ENCODE measurements around the gene IQCN. TPM values are rescaled to one million over a fixed set of nuclear protein-coding genes. Genes with fewer than 3 reads are reported as not detected.

Gene IQCN, protein sequence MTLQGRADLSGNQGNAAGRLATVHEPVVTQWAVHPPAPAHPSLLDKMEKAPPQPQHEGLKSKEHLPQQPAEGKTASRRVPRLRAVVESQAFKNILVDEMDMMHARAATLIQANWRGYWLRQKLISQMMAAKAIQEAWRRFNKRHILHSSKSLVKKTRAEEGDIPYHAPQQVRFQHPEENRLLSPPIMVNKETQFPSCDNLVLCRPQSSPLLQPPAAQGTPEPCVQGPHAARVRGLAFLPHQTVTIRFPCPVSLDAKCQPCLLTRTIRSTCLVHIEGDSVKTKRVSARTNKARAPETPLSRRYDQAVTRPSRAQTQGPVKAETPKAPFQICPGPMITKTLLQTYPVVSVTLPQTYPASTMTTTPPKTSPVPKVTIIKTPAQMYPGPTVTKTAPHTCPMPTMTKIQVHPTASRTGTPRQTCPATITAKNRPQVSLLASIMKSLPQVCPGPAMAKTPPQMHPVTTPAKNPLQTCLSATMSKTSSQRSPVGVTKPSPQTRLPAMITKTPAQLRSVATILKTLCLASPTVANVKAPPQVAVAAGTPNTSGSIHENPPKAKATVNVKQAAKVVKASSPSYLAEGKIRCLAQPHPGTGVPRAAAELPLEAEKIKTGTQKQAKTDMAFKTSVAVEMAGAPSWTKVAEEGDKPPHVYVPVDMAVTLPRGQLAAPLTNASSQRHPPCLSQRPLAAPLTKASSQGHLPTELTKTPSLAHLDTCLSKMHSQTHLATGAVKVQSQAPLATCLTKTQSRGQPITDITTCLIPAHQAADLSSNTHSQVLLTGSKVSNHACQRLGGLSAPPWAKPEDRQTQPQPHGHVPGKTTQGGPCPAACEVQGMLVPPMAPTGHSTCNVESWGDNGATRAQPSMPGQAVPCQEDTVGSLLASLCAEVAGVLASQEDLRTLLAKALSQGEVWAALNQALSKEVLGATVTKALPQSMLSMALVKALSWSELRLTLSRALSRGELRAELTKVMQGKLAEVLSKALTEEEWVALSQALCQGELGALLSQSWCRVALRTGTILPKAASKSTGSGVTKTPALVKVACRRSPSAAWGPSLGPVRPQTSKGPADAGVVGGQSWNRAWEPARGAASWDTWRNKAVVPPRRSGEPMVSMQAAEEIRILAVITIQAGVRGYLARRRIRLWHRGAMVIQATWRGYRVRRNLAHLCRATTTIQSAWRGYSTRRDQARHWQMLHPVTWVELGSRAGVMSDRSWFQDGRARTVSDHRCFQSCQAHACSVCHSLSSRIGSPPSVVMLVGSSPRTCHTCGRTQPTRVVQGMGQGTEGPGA (N-terminal part only)
- total RNA-seq, result 1 to 10 TPM in 2 of 4 donors, under 1 TPM in 2; 0.23 to 3.1 (median 0.96) TPM

- H3K27ac ChIP-seq, result peak within 1 kb of the TSS; percentile 62 to 84 (median 76)
- DNase-seq, result no peak
- intact Hi-C loops (cut with DNase I), result no loop called here
- peak within 1 kb of the TSS in 1 of 4 donors; percentile 16 for H3K4me3 ChIP-seq
- TF ChIP-seq CTCF (IDR thresholded peaks at IDR 0.05) (no peak), POLR2A (IDR thresholded peaks at IDR 0.05) (no peak)
- H3K4me1 ChIP-seq, result peaks cover 24 to 83% (median 38%) of the 10 kb centered on the region in 3 donors
- no peaks in the 10 kb centered on the region for H3K9me3 ChIP-seq
- H3K27me3 ChIP-seq, result no peaks in the 10 kb centered on the region
- peaks cover 0 to 28% (median 6%) of the 10 kb centered on the region in 3 donors for H3K36me3 ChIP-seq
- WGBS, 2 donors, result 59 to 68% methylated on average over 4 of the region's 9 CpGs
Observed at GRCh38 chr19:18274219-18274780, at the start of gene IQCN. IQCN (minus strand) TSS chr19:18274452; CDS start chr19:18269478, 4,974 bp downstream.

DNA sequence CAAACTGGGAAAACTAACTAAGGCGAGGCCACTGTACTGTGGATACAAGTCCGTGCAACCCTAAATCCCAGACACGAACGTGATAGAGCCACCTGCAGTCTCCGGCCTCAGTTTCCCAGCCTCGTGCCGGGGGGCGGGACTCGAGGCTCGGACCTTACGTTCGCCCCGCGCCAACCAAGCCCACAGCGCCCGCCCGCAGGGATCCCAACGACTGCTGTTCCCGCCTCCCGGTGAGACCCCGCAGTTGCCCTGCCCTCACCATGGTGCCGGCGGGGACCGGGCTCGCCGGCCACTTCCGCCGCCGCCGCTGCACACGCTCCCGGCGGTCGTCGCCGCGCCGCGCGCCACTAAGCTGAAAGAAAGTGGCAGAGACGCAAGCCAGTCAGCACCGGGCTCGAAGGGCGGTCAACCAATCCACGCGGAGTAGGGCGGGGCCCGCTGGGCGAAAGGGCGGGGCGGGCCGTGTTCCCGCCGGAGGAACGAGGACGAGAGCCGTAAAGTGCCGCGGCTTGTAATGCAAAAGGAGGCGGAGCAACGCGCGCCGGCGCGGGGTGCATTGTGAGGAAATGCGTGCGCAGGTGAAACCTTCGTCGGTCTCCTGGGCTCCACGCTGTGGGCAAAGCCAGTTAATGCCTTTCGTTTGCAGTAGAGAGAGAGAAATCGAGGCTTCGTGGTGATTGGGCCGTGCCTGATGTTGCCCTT, 48.7 kb upstream of the IQCN start, which contains the start of gene LSM4:
Gene LSM4, minus strand, starts transcription at position 318 of the 702 bp plus-strand sequence. Its CDS starts 56 bp downstream, at position 262.
- peak within 1 kb of the TSS; percentile 88 to 97 (median 94) for H3K27ac ChIP-seq
- peak in 3 of 4 donors; percentile 4 to 94 (median 78) for TF ChIP-seq POLR2A (IDR thresholded peaks at IDR 0.05)
- TF ChIP-seq CTCF (IDR thresholded peaks at IDR 0.05), result peak in 3 of 6 experiments; percentile 13 to 49 (median 41)
- H3K4me3 ChIP-seq, result peak within 1 kb of the TSS; percentile 56 to 85 (median 68)
- intact Hi-C loops (cut with DNase I), result loop anchor here (2.0 kb wide), 1 partner anchor 42 kb away; the partner anchor contains the start of gene JUND
- peak; percentile 94 for DNase-seq
- H3K9me3 ChIP-seq, result no peaks in the 10 kb centered on the region
- no peaks in the 10 kb centered on the region for H3K36me3 ChIP-seq
- peaks cover 35 to 62% (median 50%) of the 10 kb centered on the region in 3 donors for H3K4me1 ChIP-seq
- WGBS, 2 donors, result 1% methylated on average over 39 of the region's 75 CpGs
- no peaks in the 10 kb centered on the region for H3K27me3 ChIP-seq

- DNase-seq, result no peak
- H3K4me1 ChIP-seq, result peaks cover 35 to 65% (median 50%) of the 10 kb centered on the region in 3 donors
- 1 to 4% methylated on average over 6 to 7 of the region's 7 CpGs for WGBS, 2 donors
Observed at GRCh38 chr19:18322318-18322758, 48.1 kb upstream of the IQCN start.

GRCh38 chr19:18321734-18322102, 47.5 kb upstream of the IQCN start:
- Histone ChIP-seq H3K27me3 (no peaks in the 10 kb centered on the region), H3K4me3 (peak overlapping the region; percentile 56 to 85 (median 68)), H3K4me1 (peaks cover 35 to 65% (median 50%) of the 10 kb centered on the region in 3 donors), H3K36me3 (no peaks in the 10 kb centered on the region), H3K27ac (peak overlapping the region; percentile 88 to 97 (median 94)), H3K9me3 (no peaks in the 10 kb centered on the region)
- TF ChIP-seq CTCF (IDR thresholded peaks at IDR 0.05) (no peak), POLR2A (IDR thresholded peaks at IDR 0.05) (no peak)
- intact Hi-C loops (cut with DNase I), result loop anchor here (2.0 kb wide), 1 partner anchor 41 kb away; the partner anchor contains the start of gene JUND
- DNase-seq, result no peak
- 27% methylated on average over 9 of the region's 9 CpGs for WGBS, 2 donors

More at GRCh38 chr19:18322318-18322758, 48.1 kb upstream of the IQCN start:
- intact Hi-C loops (cut with DNase I), result loop anchor here (2.0 kb wide), 1 partner anchor 42 kb away; the partner anchor contains the start of gene JUND
- Histone ChIP-seq H3K27me3 (no peaks in the 10 kb centered on the region), H3K27ac (peak overlapping the region; percentile 88 to 97 (median 94)), H3K9me3 (no peaks in the 10 kb centered on the region), H3K4me3 (peak overlapping the region; percentile 56 to 85 (median 68)), H3K36me3 (no peaks in the 10 kb centered on the region)
- no peak for TF ChIP-seq POLR2A (IDR thresholded peaks at IDR 0.05)

Data from esophagus squamous epithelium (tissue), 5 donors.